H1 (cell line): Measurements from ENCODE around the gene EHD4. TPM values are rescaled to one million over a fixed set of nuclear protein-coding genes. Genes with fewer than 3 reads are reported as not detected.

ENCODE experiments used
- CTCF ChIA-PET: fragments of 300-600 bp; sonication (Branson Sonifier 250); formaldehyde crosslinking; loops from one replicate; lab custom pipeline; 2021; ENCODE audit not compliant: partially characterized antibody; lab: Charles Lee
- POLR2A ChIA-PET: fragments of 300-600 bp; sonication (Branson Sonifier 250); formaldehyde crosslinking; loops from one replicate; lab custom pipeline; 2021; ENCODE audit warnings: inconsistent platforms; ENCODE audit not compliant: partially characterized antibody; lab: Charles Lee
- DNase-seq, 2 experiments: peaks; one replicate each; pipeline versions ENCODE4 v3.0.0 to v3.0.0-alpha.2; 2010 to 2022; ENCODE audit warnings: low spot score in 2 of 2, low read depth in 1 of 2, mixed read lengths in 1 of 2
- FAIRE-seq: peaks from 2 replicates; lab custom pipeline; 2011; peaks lifted over from hg19 to GRCh38; lab: Jason Lieb, UNC
- H2AFZ ChIP-seq: 2 replicates; pipeline ENCODE4 v1.8.1; 2012; ENCODE audit warnings: low read length, inconsistent platforms
- H2AK5ac ChIP-seq: 2 replicates; pipeline ENCODE4 v1.6.1; 2013; ENCODE audit warnings: low read depth, low read length
- H2BK120ac ChIP-seq: replicated peaks from 2 replicates; pipeline ENCODE3; 2013; ENCODE audit warnings: low read depth, low read length, inconsistent platforms
- H2BK12ac ChIP-seq: 2 replicates; pipeline ENCODE4 v1.6.1; 2013; ENCODE audit warnings: low read depth, low read length
- H2BK15ac ChIP-seq: 2 replicates; pipeline ENCODE4 v1.6.1; 2013; ENCODE audit warnings: low read length
- H2BK20ac ChIP-seq: 2 replicates; pipeline ENCODE4 v1.6.1; 2013; ENCODE audit warnings: low read length
- H2BK5ac ChIP-seq: 2 replicates; pipeline ENCODE4 v1.6.1; 2013; ENCODE audit warnings: low read depth, low read length
- H3K14ac ChIP-seq: 2 replicates; pipeline ENCODE4 v1.6.1; 2013; ENCODE audit warnings: inconsistent platforms; ENCODE audit not compliant: insufficient read length
- H3K18ac ChIP-seq: 2 replicates; pipeline ENCODE4 v1.6.1; 2013; ENCODE audit warnings: low read length; ENCODE audit errors: extremely low read depth
- H3K23ac ChIP-seq: 2 replicates; pipeline ENCODE4 v1.6.1; 2013; ENCODE audit warnings: inconsistent platforms; ENCODE audit not compliant: insufficient read length
- H3K23me2 ChIP-seq: 2 replicates; pipeline ENCODE4 v1.6.1; 2013; ENCODE audit warnings: low read depth, low read length
- H3K27ac ChIP-seq: 2 replicates; pipeline ENCODE4 v1.6.1; 2011; ENCODE audit warnings: low read depth, low read length, inconsistent platforms
- H3K27me3 ChIP-seq, 4 experiments: replicated peaks in 1 of 4; 1 replicate in 1 of 4; 2 replicates in 3 of 4; pipeline versions ENCODE4 v1.6.1 to v1.8.1; 2011 to 2013; ENCODE audit warnings: low read length in 3 of 4, mild to moderate bottlenecking in 3 of 4, inconsistent platforms in 2 of 4, mixed read lengths in 2 of 4, moderate library complexity in 1 of 4; ENCODE audit not compliant: control insufficient read depth in 3 of 4, insufficient read depth in 3 of 4; ENCODE audit errors: extremely low read depth in 1 of 4
- H3K36me3 ChIP-seq, 4 experiments: 2 replicates each; pipeline versions ENCODE4 v1.6.1 to v1.8.1; 2011 to 2013; ENCODE audit warnings: mild to moderate bottlenecking in 4 of 4, low read length in 3 of 4, moderate library complexity in 2 of 4, control low read depth in 1 of 4, inconsistent platforms in 1 of 4; ENCODE audit not compliant: insufficient read depth in 4 of 4, control insufficient read depth in 2 of 4
- H3K4ac ChIP-seq: replicated peaks from 2 replicates; pipeline ENCODE3; 2013; ENCODE audit warnings: low read length, low read depth, mixed read lengths, inconsistent platforms; ENCODE audit not compliant: insufficient read length
- H3K4me1 ChIP-seq, 4 experiments: replicated peaks in 1 of 4; 1 replicate in 1 of 4; 2 replicates in 3 of 4; pipeline versions ENCODE4 v1.6.1 to v1.8.1; 2011 to 2013; ENCODE audit warnings: low read length in 3 of 4, inconsistent platforms in 2 of 4, mixed read lengths in 1 of 4; ENCODE audit not compliant: insufficient read depth in 4 of 4, control insufficient read depth in 3 of 4
- H3K4me2 ChIP-seq, 2 experiments: 2 replicates each; pipeline versions ENCODE4 v1.6.1 to v1.8.1; 2011 to 2013; ENCODE audit warnings: low read depth in 2 of 2, low read length in 2 of 2, control low read depth in 1 of 2, inconsistent platforms in 1 of 2, mild to moderate bottlenecking in 1 of 2; ENCODE audit not compliant: insufficient read depth in 1 of 2
- H3K4me3 ChIP-seq, 4 experiments: fragments of 200-600, 300-600 bp in 1 of 4; sonication (generic), shearing (Covaris generic), sonication (Bioruptor Twin) in 1 of 4; 2 replicates each; pipeline versions ENCODE4 v1.5.1 to v1.8.1; 2011 to 2016; ENCODE audit warnings: low read length in 4 of 4, low read depth in 3 of 4, control low read depth in 2 of 4, inconsistent platforms in 2 of 4, mild to moderate bottlenecking in 2 of 4, mixed read lengths in 1 of 4, moderate library complexity in 1 of 4; ENCODE audit not compliant: insufficient read depth in 2 of 4; ENCODE audit errors: extremely low read depth in 1 of 4
- H3K56ac ChIP-seq: replicated peaks from 2 replicates; pipeline ENCODE3; 2013; ENCODE audit warnings: low read depth, mild to moderate bottlenecking, mixed read lengths, low read length, inconsistent platforms; ENCODE audit not compliant: insufficient read length
- H3K79me1 ChIP-seq: 2 replicates; pipeline ENCODE4 v1.6.1; 2013; ENCODE audit warnings: low read depth, low read length, control low read depth
- H3K79me2 ChIP-seq, 2 experiments: 2 replicates each; pipeline versions ENCODE4 v1.6.1 to v1.8.1; 2012 to 2013; ENCODE audit warnings: low read length in 2 of 2, mild to moderate bottlenecking in 2 of 2, inconsistent platforms in 1 of 2; ENCODE audit not compliant: insufficient read depth in 2 of 2, control insufficient read depth in 1 of 2
- H3K9ac ChIP-seq, 4 experiments: replicated peaks in 1 of 4; 1 replicate in 1 of 4; 2 replicates in 3 of 4; pipeline versions ENCODE4 v1.6.1 to v1.8.1; 2011 to 2013; ENCODE audit warnings: low read depth in 3 of 4, low read length in 3 of 4, control low read depth in 2 of 4, mild to moderate bottlenecking in 2 of 4, moderate library complexity in 2 of 4, inconsistent platforms in 1 of 4; ENCODE audit errors: extremely low read depth in 1 of 4
- H3K9me3 ChIP-seq, 2 experiments: 2 replicates each; pipeline versions ENCODE4 v1.6.1 to v1.8.1; 2012 to 2013; ENCODE audit warnings: mild to moderate bottlenecking in 2 of 2, moderate library complexity in 2 of 2, control low read depth in 1 of 2, inconsistent platforms in 1 of 2, low read depth in 1 of 2, low read length in 1 of 2, mixed read lengths in 1 of 2; ENCODE audit not compliant: insufficient read depth in 2 of 2
- H4K20me1 ChIP-seq, 2 experiments: replicated peaks in 1 of 2; 2 replicates each; pipeline versions ENCODE3 to v1.8.1; 2011 to 2013; ENCODE audit warnings: inconsistent platforms in 2 of 2, low read length in 2 of 2, mild to moderate bottlenecking in 1 of 2; ENCODE audit not compliant: insufficient read depth in 2 of 2, control insufficient read depth in 1 of 2
- H4K5ac ChIP-seq: 2 replicates; pipeline ENCODE4 v1.6.1; 2013; ENCODE audit warnings: low read length, low read depth, mixed read lengths, inconsistent platforms; ENCODE audit not compliant: insufficient read length
- H4K8ac ChIP-seq: 2 replicates; pipeline ENCODE4 v1.8.0; 2013; ENCODE audit warnings: mild to moderate bottlenecking, moderate library complexity, low read length, inconsistent platforms; ENCODE audit not compliant: insufficient read depth; ENCODE audit errors: extremely low read depth
- H4K91ac ChIP-seq: replicated peaks from 2 replicates; pipeline ENCODE3; 2013; ENCODE audit warnings: low read length, mixed read lengths, inconsistent platforms; ENCODE audit not compliant: insufficient read length
- CTBP2 ChIP-seq: IDR thresholded peaks from 2 replicates; pipeline ENCODE4 v1.7.0; 2011; ENCODE audit warnings: borderline replicate concordance, mild to moderate bottlenecking, moderate library complexity, mixed read lengths, low read length; ENCODE audit not compliant: insufficient read depth, insufficient read length
- NRF1 ChIP-seq: IDR thresholded peaks from 2 replicates; pipeline ENCODE4 v1.6.1; 2011; ENCODE audit warnings: mild to moderate bottlenecking, low read depth, low read length, improper control_type of control experiment
- WGBS, 2 experiments: shearing (Covaris generic) in 1 of 2; methylation state at CpG; one replicate each; pipeline versions ENCODE4 v1.1.6 to v1.1.7; 2013 to 2015; ENCODE audit warnings: low lambda C conversion rate in 2 of 2, mixed read lengths in 2 of 2, inconsistent platforms in 1 of 2, low coverage in 1 of 2, missing lambda C conversion rate in 1 of 2; ENCODE audit not compliant: insufficient replicate concordance in 2 of 2, insufficient coverage in 1 of 2, insufficient read length in 1 of 2; ENCODE audit errors: extremely low coverage in 1 of 2, missing lambda C conversion rate in 1 of 2; 5-methylcytosine and 5-hydroxymethylcytosine counted together
- polyA plus RNA-seq, 7 experiments: library from polyadenylated mRNA; depleted of rRNA in 3 of 7; stranded (reverse) in 5 of 7; unstranded in 2 of 7; fragments of >200 nt in 5 of 7; fragments of 200-250 nt in 2 of 7; gene quantifications; 1 replicate in 5 of 7; 2 replicates in 1 of 7; 4 replicates in 1 of 7; pipeline versions ENCODE4 v1.2.1 to v1.2.3, GENCODE V29; 2011 to 2013; ENCODE audit warnings: missing spikeins in 2 of 7, mixed read lengths in 2 of 7
- total RNA-seq: library from RNA; stranded (reverse); fragmentation: NEBNext Ultra II Directional; extraction: Animal tissue kit (Norgen Biotek cat#: 25700); gene quantifications from 2 replicates; pipeline ENCODE4 v1.2.1, GENCODE V29; 2021

EHD4 gene
- total and polyA plus RNA-seq, 2 of the 8 experiments (the other 6 are each of a cell fraction or from before 2014, with no cell fraction given) = 17.5 to 24.5 TPM

- Histone ChIP-seq H3K9me3 (no peaks in the 10 kb centered on the region), H3K79me1 (peaks cover 2% of the 10 kb centered on the region), H2BK5ac (no peak overlapping the region), H3K4me2 (no peak overlapping the region), H3K4me3 (no peak overlapping the region), H3K14ac (no peak overlapping the region), H2AFZ (no peak overlapping the region), H3K27me3 (no peaks in the 10 kb centered on the region), H4K5ac (no peak overlapping the region)
- no peak for TF ChIP-seq NRF1
- TF ChIP-seq CTBP2 = no peak
- TF ChIP-seq, all 59 proteins: peak for 0
- no peak overlapping the region for H3K27ac ChIP-seq
- H2BK15ac ChIP-seq = no peak overlapping the region
- no peak overlapping the region for H3K18ac ChIP-seq
- WGBS, 2 experiments = 83% methylated on average over 7 of the region's 7 CpGs; no CpG with 5 or more reads in 1 of the 2 experiments
- peaks cover 1 to 11% of the 10 kb centered on the region in 2 experiments for H4K20me1 ChIP-seq
- H3K79me2 ChIP-seq = no peaks in the 10 kb centered on the region; a peak in 1 of 4 replicates
- no peak overlapping the region for H3K9ac ChIP-seq
- no peak for DNase-seq
- no peak overlapping the region for H4K8ac ChIP-seq
- H2BK20ac ChIP-seq = no peak overlapping the region
- CTCF ChIA-PET = interaction anchor here (0.6 to 0.8 kb wide), 3 partner anchors 46 to 170 kb away, joined by 3 to 4 read pairs (median 3); no protein-coding TSS in a partner anchor
- no peak overlapping the region for H3K56ac ChIP-seq
- FAIRE-seq = no peak
- POLR2A ChIA-PET = interaction anchor here (1.3 kb wide), 1 partner anchor 19 kb away, joined by 4 read pairs; no protein-coding TSS in a partner anchor
- H4K91ac ChIP-seq = no peak overlapping the region
- no peak overlapping the region for H2BK12ac ChIP-seq
- no peak overlapping the region for H2AK5ac ChIP-seq
- no peak overlapping the region for H2BK120ac ChIP-seq
- H3K36me3 ChIP-seq = peaks cover 2 to 10% (median 6%) of the 10 kb centered on the region in 4 experiments; a peak in 6 of 8 replicates
- H3K4ac ChIP-seq = no peak overlapping the region
- H3K23ac ChIP-seq = no peak overlapping the region
- peaks cover 0 to 4% (median 3%) of the 10 kb centered on the region in 4 experiments; a peak in 2 of 7 replicates for H3K4me1 ChIP-seq
- H3K23me2 ChIP-seq = no peaks in the 10 kb centered on the region
Measured at GRCh38 chr15:41942886-41943285, 29.5 kb downstream of the EHD4 start.
